Measurements from ENCODE around the gene CYP3A7. TPM values are rescaled to one million over a fixed set of nuclear protein-coding genes. Genes with fewer than 3 reads are reported as not detected.

The CYP3A7 gene
- total and polyA plus RNA-seq, 2 of the 4 experiments (the other 2 are of a cell fraction): not detected

- no peak overlapping the region for H3K4me3 ChIP-seq (ENCODE audit: insufficient read depth, low read depth, low read length)
- H3K18ac ChIP-seq (ENCODE audit: low read depth, low read length): no peak overlapping the region
- H4K20me1 ChIP-seq (ENCODE audit: insufficient read depth, low read length): no peaks in the 10 kb centered on the region
- no peaks in the 10 kb centered on the region for H3K4me1 ChIP-seq (ENCODE audit: control insufficient read depth, insufficient read depth, low read length)
- H3K4ac ChIP-seq (ENCODE audit: low read depth, low read length): no peak overlapping the region
- no peak overlapping the region for H3K56ac ChIP-seq (ENCODE audit: extremely low read depth, insufficient read depth, low read length)
- no peak overlapping the region for H2BK20ac ChIP-seq (ENCODE audit: low read depth, low read length)
- dilution Hi-C loops (cut with HindIII; ENCODE audit: low sequenced_read_pairs, unreplicated experiment): no loop called here
- no peak overlapping the region for H2BK5ac ChIP-seq (ENCODE audit: low read depth, low read length, poor library complexity, severe bottlenecking)
- no peak overlapping the region for H3K23ac ChIP-seq (ENCODE audit: low read depth, low read length)
- ChIA-PET POLR2A (ENCODE audit: unreplicated experiment) (no interaction called here), CTCF (no interaction called here)
- ATAC-seq (ENCODE audit: low read depth): no peak
- H3K27ac ChIP-seq (ENCODE audit: insufficient read depth, low read length): no peak overlapping the region
- no peaks in the 10 kb centered on the region for H3K9me1 ChIP-seq (ENCODE audit: insufficient read depth, low read length)
- H2BK15ac ChIP-seq (ENCODE audit: low read depth, low read length): no peak overlapping the region
- H3K14ac ChIP-seq (replicated peaks; ENCODE audit: low read depth, low read length): no peak overlapping the region
- peaks cover 2% of the 10 kb centered on the region for H3K27me3 ChIP-seq (ENCODE audit: control insufficient read depth, insufficient read depth, low read length)
- no peaks in the 10 kb centered on the region for H3K36me3 ChIP-seq (ENCODE audit: control insufficient read depth, insufficient read depth, low read length)
- no peaks in the 10 kb centered on the region for H3K79me1 ChIP-seq (ENCODE audit: low read depth in 1 of 2, low read length in 2 of 2)
- H2AK9ac ChIP-seq (replicated peaks; ENCODE audit: low read depth, low read length, poor library complexity): no peak overlapping the region
- H4K5ac ChIP-seq (ENCODE audit: low read depth, low read length): no peak overlapping the region
- H2BK120ac ChIP-seq (ENCODE audit: low read depth, low read length): no peak overlapping the region
- H3K9ac ChIP-seq (ENCODE audit: low read depth, low read length): no peak overlapping the region
- H2AK5ac ChIP-seq (ENCODE audit: low read depth, low read length): no peak overlapping the region
- no peak overlapping the region for H3K4me2 ChIP-seq (ENCODE audit: low read depth, low read length)
- 67% methylated on average over 1 of the region's 1 CpG; no CpG with 5 or more reads in 1 of the 2 experiments for WGBS, 2 experiments (ENCODE audit: extremely low coverage in 2 of 2, insufficient read length in 1 of 2)
- H3K9me3 ChIP-seq (ENCODE audit: control insufficient read depth, insufficient read depth, low read length): no peaks in the 10 kb centered on the region
- H4K91ac ChIP-seq (ENCODE audit: insufficient read depth, low read depth, low read length): no peak overlapping the region
- no peak for DNase-seq
- H4K8ac ChIP-seq (ENCODE audit: low read depth in 2 of 2, low read length in 2 of 2): no peak overlapping the region
- intact Hi-C loops (cut with micrococcal nuclease): no loop called here
- no TSS peak for BruUV-seq (replicated peaks)
- TF ChIP-seq MXI1 (IDR thresholded peaks at IDR 0.05; ENCODE audit: borderline replicate concordance, low read depth, low read length): no peak
- in situ Hi-C loops (cut with MboI; ENCODE audit: low sequenced_read_pairs): no loop called here
- no peak overlapping the region for H2AFZ ChIP-seq (replicated peaks; ENCODE audit: low read length, poor library complexity)
Measured at GRCh38 chr7:99730238-99730810, 4.7 kb downstream of the CYP3A7 start.

Data from IMR-90 (cell line).